Neural progenitor cell (in vitro differentiated cells): ENCODE measurements around the gene BAK1. TPM values are rescaled to one million over a fixed set of nuclear protein-coding genes. Genes with fewer than 3 reads are reported as not detected.
A peak's percentile ranks its signal among the peaks of the same experiment; 100 is the strongest.

ENCODE experiments used
- DNase-seq: peaks from one replicate; pipeline ENCODE4 v3.0.0-alpha.2; 2016; ENCODE audit warnings: low spot score
- H2AFZ ChIP-seq: fragments of 200-600 bp; sonication (generic); replicated peaks from 2 replicates; pipeline ENCODE4 v1.6.1; 2016; ENCODE audit warnings: antibody characterized with exemption
- H3F3A ChIP-seq: fragments of 200-600 bp; sonication (generic); 2 replicates; pipeline ENCODE4 v1.6.1; 2016; ENCODE audit warnings: antibody characterized with exemption, low read depth
- H3K27ac ChIP-seq: fragments of 200-600 bp; sonication (generic); 2 replicates; pipeline ENCODE4 v1.5.1; 2016; ENCODE audit warnings: mild to moderate bottlenecking
- H3K27me3 ChIP-seq: fragments of 200-600 bp; sonication (generic); 2 replicates; pipeline ENCODE4 v1.6.1; 2016; ENCODE audit warnings: mild to moderate bottlenecking, moderate library complexity
- H3K36me3 ChIP-seq: fragments of 200-600 bp; sonication (generic); 2 replicates; pipeline ENCODE4 v1.5.1; 2016
- H3K4me1 ChIP-seq: fragments of 200-600 bp; sonication (generic); 2 replicates; pipeline ENCODE4 v1.6.1; 2016; ENCODE audit warnings: mixed run types
- H3K4me2 ChIP-seq: fragments of 200-600 bp; sonication (generic); 2 replicates; pipeline ENCODE4 v1.6.1; 2016
- H3K4me3 ChIP-seq: fragments of 200-600 bp; sonication (generic); 2 replicates; pipeline ENCODE4 v1.5.1; 2016
- H3K79me2 ChIP-seq: fragments of 200-600 bp; sonication (generic); 2 replicates; pipeline ENCODE4 v1.6.1; 2016; ENCODE audit warnings: low read depth
- H3K9ac ChIP-seq: fragments of 200-600 bp; sonication (generic); 2 replicates; pipeline ENCODE4 v1.6.1; 2016
- H3K9me3 ChIP-seq: fragments of 200-600 bp; sonication (generic); 2 replicates; pipeline ENCODE4 v1.5.1; 2016; ENCODE audit warnings: low read depth
- H4K20me1 ChIP-seq: fragments of 200-600 bp; sonication (generic); 2 replicates; pipeline ENCODE4 v1.6.1; 2016; ENCODE audit warnings: low read depth
- H3K27ac Mint-ChIP-seq: 3 replicates; pipeline ENCODE4 v1.8.0; 2021; ENCODE audit warnings: mixed read lengths
- H3K27me3 Mint-ChIP-seq: 2 replicates; pipeline ENCODE4 v1.8.0; 2022; ENCODE audit warnings: low read depth, mild to moderate bottlenecking, inconsistent platforms, moderate library complexity, mixed read lengths; ENCODE audit not compliant: insufficient read depth
- H3K36me3 Mint-ChIP-seq: 3 replicates; pipeline ENCODE4 v1.8.0; 2021; ENCODE audit warnings: mixed read lengths
- H3K4me1 Mint-ChIP-seq: 3 replicates; pipeline ENCODE4 v1.8.0; 2021; ENCODE audit warnings: mixed read lengths
- H3K4me3 Mint-ChIP-seq: 3 replicates; pipeline ENCODE4 v1.8.0; 2021; ENCODE audit warnings: mild to moderate bottlenecking, moderate library complexity, mixed read lengths
- H3K9me3 Mint-ChIP-seq: 3 replicates; pipeline ENCODE4 v1.8.0; 2020; ENCODE audit warnings: mixed read lengths
- EZH2 ChIP-seq: fragments of 200-600 bp; sonication (generic); IDR thresholded peaks from 2 replicates; pipeline ENCODE4 v1.6.1; 2017; ENCODE audit warnings: antibody characterized with exemption, mild to moderate bottlenecking, moderate library complexity
- EZH2phosphoT487 ChIP-seq: fragments of 200-600 bp; sonication (generic); IDR thresholded peaks from 2 replicates; pipeline ENCODE4 v1.6.1; 2017; ENCODE audit warnings: antibody characterized with exemption
- total RNA-seq: library from RNA; depleted of rRNA; stranded (reverse); fragments of >200 nt; gene quantifications from 2 replicates; pipeline ENCODE4 v1.2.3, GENCODE V29; 2015; ENCODE audit warnings: low replicate concordance
- TF ChIP-seq, protein P1 (sequence below): fragments of 200-600 bp; sonication (generic); IDR thresholded peaks from 2 replicates; pipeline ENCODE4 v1.5.1; 2017; ENCODE audit warnings: antibody characterized with exemption, mild to moderate bottlenecking

BAK1 gene
- total RNA-seq, 1 donor from 2014 or later, result 13.9 TPM

DNA sequence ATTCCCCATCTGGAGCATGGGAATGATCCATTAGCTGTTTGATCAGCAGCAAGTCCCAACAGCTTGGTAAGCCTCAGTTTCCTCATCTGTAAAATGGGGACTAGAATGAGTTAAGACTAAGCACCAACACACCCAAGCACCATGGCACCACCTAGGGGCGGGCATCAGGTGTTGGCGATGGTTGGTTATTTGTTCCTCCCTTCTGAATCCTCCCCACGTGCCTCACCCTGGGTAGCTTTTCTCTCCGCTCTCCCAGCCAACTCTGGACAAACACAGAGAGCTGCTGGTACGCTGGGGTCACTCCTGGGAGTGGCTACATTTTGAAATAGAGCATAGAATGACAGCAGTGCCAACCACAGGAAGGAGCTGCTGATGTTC lies 27.7 kb upstream of the BAK1 start:
- Mint-ChIP-seq H3K36me3 (no peaks in the 10 kb centered on the region), H3K27ac (no peak overlapping the region), H3K27me3 (peaks cover 10% of the 10 kb centered on the region), H3K4me1 (peaks cover 52% of the 10 kb centered on the region), H3K9me3 (no peaks in the 10 kb centered on the region), H3K4me3 (no peak overlapping the region)
- DNase-seq, result no peak
- TF ChIP-seq EZH2phosphoT487 (no peak), EZH2 (no peak)
- TF ChIP-seq, protein P1, sequence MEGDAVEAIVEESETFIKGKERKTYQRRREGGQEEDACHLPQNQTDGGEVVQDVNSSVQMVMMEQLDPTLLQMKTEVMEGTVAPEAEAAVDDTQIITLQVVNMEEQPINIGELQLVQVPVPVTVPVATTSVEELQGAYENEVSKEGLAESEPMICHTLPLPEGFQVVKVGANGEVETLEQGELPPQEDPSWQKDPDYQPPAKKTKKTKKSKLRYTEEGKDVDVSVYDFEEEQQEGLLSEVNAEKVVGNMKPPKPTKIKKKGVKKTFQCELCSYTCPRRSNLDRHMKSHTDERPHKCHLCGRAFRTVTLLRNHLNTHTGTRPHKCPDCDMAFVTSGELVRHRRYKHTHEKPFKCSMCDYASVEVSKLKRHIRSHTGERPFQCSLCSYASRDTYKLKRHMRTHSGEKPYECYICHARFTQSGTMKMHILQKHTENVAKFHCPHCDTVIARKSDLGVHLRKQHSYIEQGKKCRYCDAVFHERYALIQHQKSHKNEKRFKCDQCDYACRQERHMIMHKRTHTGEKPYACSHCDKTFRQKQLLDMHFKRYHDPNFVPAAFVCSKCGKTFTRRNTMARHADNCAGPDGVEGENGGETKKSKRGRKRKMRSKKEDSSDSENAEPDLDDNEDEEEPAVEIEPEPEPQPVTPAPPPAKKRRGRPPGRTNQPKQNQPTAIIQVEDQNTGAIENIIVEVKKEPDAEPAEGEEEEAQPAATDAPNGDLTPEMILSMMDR, result peak; percentile 28
- H3K36me3 ChIP-seq, result no peaks in the 10 kb centered on the region
- no peaks in the 10 kb centered on the region for H3K9me3 ChIP-seq
- no peaks in the 10 kb centered on the region for H3K27me3 ChIP-seq
- no peak overlapping the region for H3K4me3 ChIP-seq
- H3K9ac ChIP-seq, result no peak overlapping the region
- no peak overlapping the region for H3K4me2 ChIP-seq
- H2AFZ ChIP-seq, result no peak overlapping the region
- H3K4me1 ChIP-seq, result peaks cover 32% of the 10 kb centered on the region
- H4K20me1 ChIP-seq, result peaks cover 4% of the 10 kb centered on the region
- H3K27ac ChIP-seq, result no peak overlapping the region
- peaks cover 31% of the 10 kb centered on the region for H3F3A ChIP-seq
- no peaks in the 10 kb centered on the region for H3K79me2 ChIP-seq

DNA sequence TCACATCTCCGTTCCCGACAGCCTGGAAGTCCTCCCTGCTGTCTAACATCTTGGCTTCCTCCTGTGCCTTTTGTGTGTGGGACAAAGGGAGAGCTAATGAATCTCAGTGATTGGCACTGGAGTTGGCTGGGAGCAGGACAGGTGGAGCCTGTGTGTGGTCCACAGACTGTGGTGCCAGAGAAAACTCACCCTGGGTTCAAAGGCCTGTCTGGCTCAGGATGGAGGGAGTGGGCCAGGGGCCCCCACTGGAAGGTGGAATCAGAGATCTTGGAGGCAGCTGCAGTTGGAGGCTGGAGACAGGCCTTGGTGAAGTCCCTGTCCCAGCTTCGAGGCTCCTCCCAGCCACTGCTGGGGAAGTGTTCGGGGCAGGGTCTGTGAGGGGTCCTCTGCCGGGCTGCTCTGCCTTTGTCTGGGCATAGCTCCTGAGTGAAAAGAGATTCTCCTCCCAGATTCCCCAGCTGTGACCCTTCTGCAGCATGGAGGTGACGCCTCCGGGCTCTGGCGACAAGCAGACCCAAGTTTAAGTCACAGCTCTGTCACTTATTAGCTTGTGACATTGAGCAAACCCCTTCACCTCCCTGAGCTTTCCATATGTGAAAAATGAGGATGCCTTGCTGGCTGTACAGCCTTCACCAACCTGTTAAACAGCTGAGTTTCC lies 27.2 kb upstream of the BAK1 start:
- H3K27me3 Mint-ChIP-seq, result peaks cover 10% of the 10 kb centered on the region
- Histone ChIP-seq H3F3A (peaks cover 31% of the 10 kb centered on the region), H3K9me3 (no peaks in the 10 kb centered on the region), H3K36me3 (no peaks in the 10 kb centered on the region), H3K79me2 (no peaks in the 10 kb centered on the region), H3K4me2 (peak overlapping the region; percentile 41), H3K27me3 (no peaks in the 10 kb centered on the region), H3K4me3 (no peak overlapping the region), H4K20me1 (peaks cover 4% of the 10 kb centered on the region), H2AFZ (no peak overlapping the region), H3K9ac (no peak overlapping the region), H3K4me1 (peaks cover 32% of the 10 kb centered on the region), H3K27ac (no peak overlapping the region)
- DNase-seq, result peak; percentile 59
- peak overlapping the region; percentile 16 for H3K4me3 Mint-ChIP-seq
- H3K9me3 Mint-ChIP-seq, result no peaks in the 10 kb centered on the region
- no peaks in the 10 kb centered on the region for H3K36me3 Mint-ChIP-seq
- no peak overlapping the region for H3K27ac Mint-ChIP-seq
- H3K4me1 Mint-ChIP-seq, result peaks cover 52% of the 10 kb centered on the region
- TF ChIP-seq, protein P1, result no peak
- no peak for TF ChIP-seq EZH2phosphoT487
- TF ChIP-seq EZH2, result no peak

DNA sequence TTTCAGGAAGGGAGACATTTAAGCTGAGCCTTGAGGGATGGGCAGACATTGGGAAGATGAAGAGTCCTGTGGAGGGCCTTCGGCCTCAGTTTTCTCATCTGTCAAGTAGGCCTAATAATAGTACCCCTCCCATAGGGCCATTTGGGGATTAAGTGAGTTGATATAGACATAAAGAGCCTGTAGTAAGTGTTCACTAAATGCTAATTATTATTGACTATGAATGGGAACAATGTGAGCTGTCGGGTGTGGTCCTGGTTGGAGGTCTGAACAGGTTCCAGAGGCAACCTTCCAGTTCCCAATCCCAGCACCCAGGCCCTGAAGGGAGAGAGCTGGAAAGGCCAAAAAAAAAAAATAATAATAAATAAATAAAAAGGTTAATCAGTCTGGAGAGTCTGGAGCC lies 26.6 kb upstream of the BAK1 start:
- Histone ChIP-seq H3K9me3 (no peaks in the 10 kb centered on the region), H3K4me3 (no peak overlapping the region), H3K27ac (no peak overlapping the region), H3K4me1 (peaks cover 32% of the 10 kb centered on the region), H3K9ac (no peak overlapping the region), H3K36me3 (no peaks in the 10 kb centered on the region), H3K27me3 (no peaks in the 10 kb centered on the region), H4K20me1 (peaks cover 4% of the 10 kb centered on the region), H2AFZ (no peak overlapping the region), H3F3A (peaks cover 29% of the 10 kb centered on the region), H3K4me2 (no peak overlapping the region), H3K79me2 (no peaks in the 10 kb centered on the region)
- peaks cover 13% of the 10 kb centered on the region for H3K27me3 Mint-ChIP-seq
- H3K36me3 Mint-ChIP-seq, result no peaks in the 10 kb centered on the region
- no peak for TF ChIP-seq EZH2phosphoT487
- TF ChIP-seq EZH2, result no peak
- TF ChIP-seq, protein P1, result no peak
- H3K4me3 Mint-ChIP-seq, result no peak overlapping the region
- H3K27ac Mint-ChIP-seq, result peak overlapping the region; percentile 37
- DNase-seq, result no peak
- H3K4me1 Mint-ChIP-seq, result peaks cover 49% of the 10 kb centered on the region
- H3K9me3 Mint-ChIP-seq, result no peaks in the 10 kb centered on the region
